RKO (cell line): ENCODE results near the gene TRIM16.
"Not testable (repeated sequence)": the region's sequence is repeated elsewhere in the genome, so short reads cannot be mapped to it uniquely, and the experiment has no call there.

Source experiments
- DNase-seq: peaks from one replicate; pipeline ENCODE4 v3.0.0-alpha.2; 2016; ENCODE audit warnings: low spot score

The TRIM16 gene

GRCh38 chr17:15658296-15658695 is 25.8 kb downstream of the TRIM16 start:
- no peak for DNase-seq

- DNase-seq = no peak
These were observed 26.2 kb downstream of the TRIM16 start for GRCh38 chr17:15657868-15658267.

- no peak for DNase-seq
These were observed 29.1 kb downstream of the TRIM16 start for GRCh38 chr17:15654886-15655561.

DNA sequence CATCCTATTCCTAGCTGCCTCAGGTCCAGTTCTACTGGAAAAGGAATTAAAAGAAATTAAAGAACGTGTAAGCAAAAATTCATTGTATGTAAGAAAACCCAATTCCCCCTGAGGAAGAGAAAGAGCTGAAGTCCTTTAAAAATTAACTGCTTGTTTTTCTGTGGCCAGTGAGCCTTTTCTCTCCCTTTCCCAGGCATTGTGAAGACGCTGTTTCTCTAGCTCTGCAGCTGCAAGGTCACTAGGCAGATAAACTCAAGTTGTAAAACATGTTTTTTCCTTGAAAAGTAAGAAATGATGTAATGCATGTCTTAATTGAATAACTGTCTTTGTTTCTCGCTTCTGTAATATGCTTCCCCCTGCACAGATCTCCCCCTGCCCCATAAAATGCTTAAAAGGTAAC is 29.7 kb downstream of the TRIM16 start:
- not testable (repeated sequence) for DNase-seq

DNA sequence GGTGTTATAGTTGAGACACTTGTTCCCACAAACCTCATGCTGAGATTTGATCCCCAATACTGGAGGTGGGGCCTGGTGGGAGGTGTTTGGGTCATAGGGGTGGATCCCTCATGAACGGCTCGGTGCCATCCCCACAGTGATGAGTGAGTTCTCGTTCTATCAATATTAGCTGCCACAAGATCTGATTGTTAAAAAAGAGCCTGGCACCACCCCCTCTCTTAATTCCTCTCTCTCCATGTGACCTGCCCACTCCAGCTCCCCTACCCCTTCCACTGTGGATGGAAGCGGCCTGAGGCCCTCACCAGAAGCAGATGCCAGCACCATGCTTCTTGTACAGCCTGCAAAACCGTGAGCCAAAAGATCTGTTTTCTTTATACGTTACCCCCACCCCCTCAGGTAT is 31.2 kb downstream of the TRIM16 start:
- no peak for DNase-seq

DNA sequence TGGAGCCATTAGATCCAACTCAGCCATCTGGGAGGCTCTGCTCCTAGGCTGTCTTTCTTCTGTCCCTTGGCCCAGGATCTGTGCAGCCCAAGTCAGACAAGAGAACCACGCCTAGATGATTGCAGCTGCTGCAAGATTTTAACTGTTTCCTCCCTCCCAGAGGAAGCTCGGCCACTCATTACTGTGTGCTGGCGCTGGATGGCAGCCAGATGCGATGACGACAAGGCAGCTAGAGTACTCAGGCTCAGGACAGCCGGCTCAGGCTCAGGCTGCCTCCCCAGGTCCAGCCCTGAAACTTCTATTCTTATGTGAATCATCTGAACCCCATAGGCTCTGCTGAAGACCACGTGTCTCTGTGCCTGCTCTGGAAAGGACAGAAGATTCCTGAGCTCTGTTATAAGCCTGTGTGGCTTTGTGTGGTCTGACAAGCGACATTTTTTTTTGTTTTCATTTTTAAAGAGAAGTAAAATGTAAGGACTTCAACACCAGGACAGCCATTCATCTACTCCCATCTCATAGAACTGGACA is 32.5 kb downstream of the TRIM16 start:
- DNase-seq = peak; percentile 99

GRCh38 chr17:15650741-15651582 is 33.1 kb downstream of the TRIM16 start:
- DNase-seq = no peak

DNA sequence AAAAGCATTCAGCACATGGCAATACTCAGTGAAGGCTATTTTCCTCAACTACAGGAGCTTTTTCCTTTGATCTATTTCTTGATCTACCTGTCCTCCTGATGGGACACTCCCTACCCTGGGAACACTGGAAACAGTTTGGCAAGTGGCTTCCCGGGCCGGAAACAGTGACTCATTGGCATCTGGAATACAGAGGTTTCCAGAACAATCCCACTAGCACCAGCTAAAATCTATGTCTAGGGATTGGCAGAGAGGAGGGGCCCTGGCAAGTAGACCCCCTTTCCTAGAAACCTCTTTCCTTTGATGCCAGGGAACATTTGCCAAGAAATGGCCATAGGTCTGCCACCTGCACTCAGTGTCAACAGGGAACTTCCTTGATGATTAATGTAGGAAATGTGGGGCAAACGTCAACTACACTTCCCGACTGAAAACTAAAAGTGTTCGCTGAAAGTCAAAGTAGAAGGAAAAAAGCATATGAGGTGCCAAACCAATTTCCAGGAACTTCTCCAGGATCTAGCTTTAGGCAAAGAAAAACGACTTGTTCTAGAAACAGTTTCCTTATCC is 34.2 kb downstream of the TRIM16 start:
- peak; percentile 55 for DNase-seq

DNA sequence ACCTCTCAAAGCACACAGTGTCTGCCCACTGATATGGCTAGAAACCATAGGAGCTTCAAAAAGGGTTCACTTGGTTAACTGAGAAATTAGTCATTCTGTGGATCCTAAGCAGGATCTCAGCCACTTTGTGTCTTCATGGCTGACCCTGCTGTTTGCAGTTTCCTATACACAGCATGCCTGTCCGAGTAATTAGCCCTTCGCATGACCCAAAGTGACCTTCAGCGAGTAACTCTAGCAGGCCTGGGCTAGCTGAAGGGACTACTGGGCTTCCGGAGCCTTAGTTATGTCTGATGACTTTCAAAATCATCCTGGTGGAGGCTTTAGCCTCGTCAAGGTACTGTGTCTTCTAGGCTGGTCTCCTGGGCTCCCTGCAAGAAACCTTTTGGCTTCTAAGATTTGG is 35.7 kb downstream of the TRIM16 start:
- DNase-seq = no peak

GRCh38 chr17:15645942-15646312 is 38.2 kb downstream of the TRIM16 start:
- not testable (repeated sequence) for DNase-seq

DNA sequence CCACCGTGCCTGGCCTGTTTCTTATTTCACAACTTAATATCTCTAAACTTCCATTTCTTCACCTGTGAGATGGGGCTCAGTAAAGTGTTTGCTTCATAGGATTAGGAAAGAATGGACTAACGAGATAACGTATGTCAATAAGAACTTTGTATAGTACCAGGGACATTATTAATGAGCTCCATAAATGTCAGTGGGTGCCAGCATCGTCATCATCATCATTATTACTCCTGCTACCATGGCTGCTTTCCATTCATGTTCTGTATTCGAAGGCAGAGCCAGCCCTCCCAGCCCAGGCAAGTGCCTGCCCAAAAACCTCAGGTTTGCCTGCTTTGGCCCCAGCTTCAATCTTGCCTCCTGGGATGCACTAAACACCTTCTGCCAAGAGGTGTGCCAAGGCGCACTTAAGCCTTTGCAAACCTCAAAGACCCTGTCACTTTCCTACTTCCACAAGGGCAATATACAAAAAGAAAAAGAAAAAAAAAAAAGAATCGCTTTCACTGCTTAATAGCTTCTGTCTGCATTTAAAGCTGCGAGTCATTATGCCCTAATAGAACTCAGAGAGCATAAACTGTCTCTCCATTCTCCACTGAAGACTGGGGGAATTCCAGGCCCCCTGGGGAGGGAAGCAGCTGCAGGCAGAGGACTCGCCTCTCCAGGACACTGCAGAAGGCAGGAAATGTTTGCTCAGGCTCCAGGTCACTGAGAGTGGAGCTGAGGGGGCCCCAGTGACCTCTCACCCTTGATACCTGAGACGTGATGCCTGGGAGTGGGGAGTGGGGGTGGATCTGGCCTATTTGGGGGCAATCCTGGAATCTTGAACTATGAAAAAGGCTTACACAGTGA is 38.8 kb downstream of the TRIM16 start:
- not testable (repeated sequence) for DNase-seq

GRCh38 chr17:15642505-15643251 is 41.4 kb downstream of the TRIM16 start:
- not testable (repeated sequence) for DNase-seq

DNA sequence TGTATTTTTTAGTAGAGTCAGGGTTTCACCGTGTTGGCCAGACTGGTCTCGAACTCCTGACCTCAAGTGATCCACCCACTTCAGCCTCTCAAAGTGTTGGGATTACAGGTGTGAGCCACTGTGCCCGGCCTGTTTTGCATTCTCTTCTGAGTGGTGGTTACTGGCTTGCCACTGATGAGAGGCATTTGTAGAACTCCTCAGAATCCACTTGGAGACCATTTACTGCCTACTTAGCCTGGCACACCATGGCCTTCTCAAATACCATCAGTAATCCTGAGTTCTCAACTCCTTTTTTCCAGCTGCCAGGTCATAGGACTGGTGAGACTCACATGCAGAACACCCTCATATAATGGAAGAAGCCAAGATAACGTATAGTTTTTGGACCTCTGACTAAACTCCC is 42.1 kb downstream of the TRIM16 start:
- not testable (repeated sequence) for DNase-seq

- not testable (repeated sequence) for DNase-seq
These were observed 53.1 kb downstream of the TRIM16 start for GRCh38 chr17:15630930-15631453.

DNA sequence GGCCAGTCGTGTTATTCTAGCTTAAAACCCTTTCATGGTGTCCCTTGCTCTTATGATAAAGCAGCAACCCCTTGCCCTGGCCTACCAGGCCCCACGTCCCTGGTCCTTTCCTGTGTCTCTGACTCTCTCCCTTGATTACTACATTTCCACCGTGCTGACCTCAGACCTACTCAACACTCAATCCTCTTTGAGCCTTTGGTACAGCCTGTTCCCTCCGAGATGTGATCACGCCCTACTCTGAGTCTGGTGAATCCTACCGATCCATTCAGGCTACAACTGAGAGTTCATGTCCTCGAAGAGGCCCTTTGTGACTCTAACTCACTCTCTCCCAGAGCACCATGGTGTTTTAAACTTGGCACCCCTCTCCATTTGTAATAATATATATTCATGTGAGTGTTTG is 54.1 kb downstream of the TRIM16 start:
- DNase-seq = not testable (repeated sequence)

DNA sequence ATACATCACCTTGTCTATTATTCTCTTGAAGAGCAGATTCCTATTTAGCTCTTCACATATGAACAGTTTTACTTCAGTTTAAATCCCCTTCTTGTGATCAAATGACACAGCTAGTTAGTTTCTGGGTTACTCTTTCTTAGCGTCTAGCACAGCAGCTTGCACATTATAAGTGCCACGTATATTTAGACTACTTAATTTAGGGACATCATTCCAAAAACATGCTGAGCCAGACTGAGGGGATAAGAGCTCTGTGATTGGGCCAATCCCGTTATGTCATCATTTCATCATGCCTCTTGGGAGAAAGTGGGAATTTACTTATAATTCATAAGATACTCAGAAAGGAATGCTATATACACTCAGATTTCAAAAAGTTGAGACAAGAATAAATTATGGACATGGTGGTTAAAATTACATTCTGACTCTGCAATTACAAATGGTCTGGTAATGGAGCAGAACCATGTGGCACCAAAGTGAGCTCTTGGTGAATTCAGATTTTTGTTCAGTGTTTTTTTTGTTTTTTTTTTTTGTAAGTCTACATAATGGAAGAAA is 60.4 kb downstream of the TRIM16 start:
- not testable (repeated sequence) for DNase-seq

DNA sequence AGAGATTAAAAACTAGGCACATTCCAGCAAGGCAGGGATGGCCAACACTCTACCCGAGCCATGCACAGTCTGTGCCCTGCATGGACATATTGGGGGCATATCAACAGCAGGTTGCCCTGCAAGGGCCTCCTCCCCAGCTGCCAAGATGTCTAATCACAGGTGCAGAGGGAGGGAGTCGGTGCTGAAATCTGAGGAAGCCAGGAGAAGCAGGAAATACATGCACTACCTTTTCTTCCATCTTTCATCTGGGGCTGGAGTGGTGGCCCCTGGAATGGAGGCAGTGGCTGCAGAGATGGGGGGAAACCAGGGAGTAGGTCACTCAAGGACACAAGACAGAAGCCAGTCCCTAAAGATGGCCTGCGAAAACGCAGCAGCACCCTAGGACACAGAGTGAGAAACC is 60.9 kb downstream of the TRIM16 start:
- not testable (repeated sequence) for DNase-seq

DNA sequence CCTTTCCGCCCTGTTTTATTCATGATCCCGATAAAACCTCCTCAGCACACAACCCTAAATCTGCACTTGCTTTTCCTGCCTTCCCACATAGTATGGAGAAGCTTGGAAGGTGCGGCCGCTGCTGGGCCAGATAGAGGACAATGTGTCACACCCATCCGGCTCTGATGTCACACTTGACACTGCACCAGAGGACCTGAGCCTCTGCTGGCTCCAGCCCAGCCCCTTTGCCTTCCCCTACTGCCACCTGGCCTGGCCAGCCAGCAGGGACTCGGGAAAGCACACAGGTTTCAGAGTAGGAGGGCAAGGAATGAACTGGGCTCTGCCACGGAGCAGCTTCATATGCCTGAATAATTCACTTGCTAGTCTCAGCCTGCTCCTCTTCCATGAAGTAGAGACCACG is 62.0 kb downstream of the TRIM16 start:
- not testable (repeated sequence) for DNase-seq

- not testable (repeated sequence) for DNase-seq
These were observed 64.6 kb downstream of the TRIM16 start, which contains the start of gene FBXW10B for GRCh38 chr17:15619331-15620058. Gene FBXW10B, minus strand, starts transcription at chr17:15619704. Its CDS starts 192 bp downstream, at chr17:15619512.

DNA sequence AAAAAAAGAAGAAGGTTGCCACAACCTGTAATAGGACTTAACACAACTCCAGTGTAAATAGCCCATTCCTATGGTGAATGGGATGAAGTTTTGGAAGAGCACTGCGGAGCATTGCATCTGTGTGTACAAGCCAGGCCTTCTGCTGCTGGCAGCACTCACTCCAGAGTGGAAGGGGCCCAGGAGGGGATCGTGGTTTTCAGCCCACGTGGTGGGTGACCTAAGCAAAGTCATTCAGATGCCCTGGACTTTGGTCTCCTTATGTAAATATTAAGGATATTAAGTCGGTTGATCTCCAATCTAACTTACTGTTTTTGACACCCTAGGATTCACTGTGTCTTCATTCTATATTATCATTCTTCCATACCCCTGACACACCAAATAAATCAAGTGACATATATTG is 67.3 kb downstream of the TRIM16 start:
- DNase-seq = not testable (repeated sequence)
